NCI-H2196 (cell line): ENCODE results near the gene UTS2B.

Source experiments
- DNase-seq: peaks from one replicate; lab custom pipeline; 2025; ENCODE audit not compliant: unreplicated experiment; lab: John Stamatoyannopoulos, UW

The UTS2B gene

GRCh38 chr3:191244242-191244867 lies 86.0 kb downstream of the UTS2B start:
- DNase-seq, result peak; percentile 21

GRCh38 chr3:191240486-191240885 lies 89.8 kb downstream of the UTS2B start:
- no peak for DNase-seq

DNA sequence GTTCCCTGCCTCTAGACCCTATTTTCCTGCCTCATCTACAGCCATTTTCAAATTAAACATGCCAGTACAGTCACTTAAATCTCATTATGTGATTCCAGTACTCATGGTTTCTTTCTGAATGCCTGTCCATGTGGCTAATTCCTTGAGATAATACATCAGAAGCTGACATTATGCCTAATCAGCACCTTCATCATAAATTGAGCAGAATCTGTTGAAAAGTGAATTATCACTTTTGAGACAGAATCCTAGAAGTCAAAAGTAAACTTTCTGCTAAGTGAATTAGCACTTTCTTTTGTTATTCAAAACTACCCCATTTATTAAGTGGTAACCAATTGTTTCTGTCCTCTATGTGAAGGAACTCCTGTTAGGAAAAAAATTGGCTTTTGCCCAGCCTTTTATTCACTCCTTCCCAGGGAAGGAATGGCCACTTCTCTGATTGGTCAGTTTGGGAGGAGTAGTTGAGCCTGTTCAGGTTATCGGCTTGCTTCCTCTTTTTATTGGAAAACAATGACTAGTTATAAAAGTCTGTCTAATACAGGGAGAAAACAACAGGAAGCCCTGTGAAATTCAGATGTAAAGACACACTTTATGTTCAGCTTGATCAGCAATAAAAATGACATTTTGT lies 90.8 kb downstream of the UTS2B start:
- no peak for DNase-seq

- no peak for DNase-seq
These were observed 92.0 kb downstream of the UTS2B start for GRCh38 chr3:191238321-191238817.

GRCh38 chr3:191237047-191237882 lies 93.1 kb downstream of the UTS2B start:
- no peak for DNase-seq

GRCh38 chr3:191236646-191237045 lies 93.7 kb downstream of the UTS2B start:
- DNase-seq, result no peak

GRCh38 chr3:191235331-191236314 lies 94.7 kb downstream of the UTS2B start:
- no peak for DNase-seq

GRCh38 chr3:191234216-191234615 lies 96.1 kb downstream of the UTS2B start:
- DNase-seq, result no peak

GRCh38 chr3:191227541-191227940 lies 102.8 kb downstream of the UTS2B start:
- DNase-seq, result no peak

DNA sequence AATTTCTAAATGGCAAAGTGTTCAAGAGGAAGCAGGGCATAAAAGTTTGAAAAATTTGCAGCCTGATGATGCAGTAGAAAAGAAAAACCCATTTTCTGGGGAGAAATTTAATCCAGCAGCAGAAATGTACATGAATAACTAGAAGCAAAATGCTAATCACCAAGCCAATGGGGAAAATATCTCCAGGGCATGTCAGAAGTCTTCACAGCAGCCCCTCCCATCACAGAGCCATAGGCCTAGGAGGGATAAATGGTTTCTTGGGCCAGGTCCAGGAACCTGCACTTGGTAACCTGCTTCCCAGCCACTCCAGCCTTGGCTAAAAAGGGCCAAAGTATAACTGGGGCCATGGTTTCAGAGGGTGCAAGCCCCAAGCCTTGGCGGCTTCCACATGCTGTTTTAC lies 108.7 kb downstream of the UTS2B start:
- no peak for DNase-seq

DNA sequence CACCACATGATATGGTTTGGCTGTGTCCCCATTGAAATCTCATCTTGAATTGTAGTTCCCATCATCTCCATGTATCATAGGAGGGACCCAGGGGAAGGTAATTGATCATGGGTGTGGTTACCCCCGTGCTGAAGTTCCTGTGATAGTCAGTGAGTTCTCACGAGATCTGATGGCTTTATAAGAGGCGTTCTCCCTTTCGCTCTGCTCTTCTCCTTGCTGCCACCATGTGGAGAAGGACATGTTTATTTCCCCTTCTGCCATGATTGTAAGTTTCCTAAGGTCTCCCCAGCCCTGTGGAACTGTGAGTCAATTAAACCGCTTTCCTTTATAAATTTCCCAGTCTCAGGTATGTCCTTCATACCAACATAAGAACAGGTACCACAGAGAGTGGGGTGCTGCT lies 109.4 kb downstream of the UTS2B start:
- DNase-seq, result no peak

- no peak for DNase-seq
These were observed 113.0 kb downstream of the UTS2B start for GRCh38 chr3:191217301-191217700.
